Posterior cingulate gyrus (tissue), 11 donors: ENCODE results near the gene TGM4.
"Not testable (repeated sequence)": the region's sequence is repeated elsewhere in the genome, so short reads cannot be mapped to it uniquely, and the experiment has no call there.

ENCODE experiments used
- DNase-seq, 10 donors: peaks; one replicate each; pipeline versions ENCODE4 v3.0.0 to v3.0.0-alpha.2; 2020 to 2021; ENCODE audit warnings: mixed read lengths in 3 of 10
- intact Hi-C: fragments of 100-400 bp; cut with DNase I; formaldehyde crosslinking; loops from one replicate; pipeline ENCODE4 v1.15.1; 2023

TGM4 gene

DNA sequence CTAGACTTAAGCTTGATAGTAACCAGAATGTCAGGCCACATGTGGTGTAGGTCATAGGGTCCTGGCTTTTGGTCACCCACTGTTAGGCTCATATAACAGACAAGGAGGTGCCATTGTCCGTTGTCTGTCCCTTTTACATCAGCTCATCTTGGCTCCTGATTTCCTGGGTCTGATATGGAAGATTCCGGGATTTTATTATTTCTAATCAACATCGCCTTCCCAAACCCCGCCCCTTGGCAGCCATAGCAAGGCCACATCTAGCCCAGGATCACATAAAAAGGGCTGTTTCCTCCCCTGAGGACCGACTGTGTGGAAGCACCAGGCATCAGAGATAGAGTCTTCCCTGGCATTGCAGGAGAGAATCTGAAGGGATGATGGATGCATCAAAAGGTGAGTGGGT, at the start of gene TGM4:
TSS of gene TGM4 (plus strand) at position 301 of the 400 bp plus-strand sequence. CDS start at position 372, 71 bp downstream.
- intact Hi-C loops = no loop called here
- DNase-seq = no peak

DNA sequence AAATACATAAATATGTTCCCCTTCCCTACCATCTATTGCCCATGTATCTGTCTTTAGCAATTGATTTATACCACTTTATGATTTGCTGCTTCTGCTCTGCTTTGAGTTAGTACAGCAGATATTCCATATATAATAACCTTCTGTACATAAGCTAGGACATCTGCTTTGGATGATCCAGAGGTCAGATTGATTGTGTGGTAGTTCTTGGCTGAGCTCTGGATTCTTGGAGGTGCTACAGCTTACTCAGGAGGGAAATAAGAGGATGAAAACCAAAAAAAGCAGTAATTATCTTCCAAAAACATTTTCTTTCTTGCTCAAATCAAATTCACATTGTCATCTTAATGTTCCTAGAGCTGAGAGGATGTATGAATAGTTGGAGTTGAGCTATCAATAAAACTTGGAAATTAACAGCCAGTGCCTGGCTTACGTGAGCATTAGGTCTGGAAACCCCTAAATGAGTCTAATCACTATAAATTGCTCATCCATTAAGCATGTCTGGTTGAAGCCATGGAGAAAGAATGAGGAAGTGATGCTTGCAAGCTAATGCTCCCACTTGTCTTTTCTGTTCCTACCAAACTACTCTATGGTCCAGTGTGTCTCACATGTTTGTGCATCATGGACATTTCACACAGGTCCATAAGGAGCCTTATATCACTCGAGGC, 49.0 kb upstream of the TGM4 start:
- intact Hi-C loops = no loop called here
- DNase-seq = no peak

DNA sequence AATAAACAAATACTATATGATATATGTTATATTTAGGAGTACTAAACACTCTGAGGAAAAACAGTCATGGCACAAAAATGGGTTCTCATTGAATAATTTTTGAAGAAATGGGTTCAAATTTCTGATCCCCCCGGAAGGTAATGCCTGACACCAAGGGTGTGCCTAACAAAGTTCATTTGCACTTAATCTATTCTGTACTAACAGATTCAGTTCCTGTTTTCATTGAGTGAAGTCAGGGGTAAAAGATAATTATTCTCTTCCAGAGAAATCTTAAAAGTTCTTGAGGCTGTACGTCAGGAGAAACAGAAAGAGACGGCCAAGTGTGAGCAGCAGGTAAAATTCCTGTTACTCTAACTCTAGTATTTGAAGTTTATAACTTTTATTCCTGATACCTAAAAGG, 47.2 kb upstream of the TGM4 start:
- intact Hi-C loops = no loop called here
- no peak for DNase-seq

DNA sequence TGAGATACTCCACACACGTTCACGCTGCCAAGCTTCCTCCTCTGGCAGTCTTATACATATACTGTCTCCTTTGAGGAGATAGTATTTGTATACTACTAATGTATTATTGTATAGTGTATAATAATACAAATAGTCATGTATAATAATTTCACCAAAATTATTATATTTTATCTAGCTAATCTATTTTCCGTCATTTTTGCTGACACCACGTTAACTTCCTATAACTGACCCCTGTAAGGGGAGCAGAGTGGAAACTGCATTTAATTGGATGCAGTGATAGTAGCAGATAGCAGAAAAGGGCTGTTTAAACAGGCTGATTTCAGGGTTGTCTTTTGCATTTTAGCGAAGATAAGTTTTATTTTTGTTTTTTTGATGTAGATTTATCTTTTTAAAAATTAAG, 43.2 kb upstream of the TGM4 start:
- intact Hi-C loops = no loop called here
- no peak for DNase-seq

DNA sequence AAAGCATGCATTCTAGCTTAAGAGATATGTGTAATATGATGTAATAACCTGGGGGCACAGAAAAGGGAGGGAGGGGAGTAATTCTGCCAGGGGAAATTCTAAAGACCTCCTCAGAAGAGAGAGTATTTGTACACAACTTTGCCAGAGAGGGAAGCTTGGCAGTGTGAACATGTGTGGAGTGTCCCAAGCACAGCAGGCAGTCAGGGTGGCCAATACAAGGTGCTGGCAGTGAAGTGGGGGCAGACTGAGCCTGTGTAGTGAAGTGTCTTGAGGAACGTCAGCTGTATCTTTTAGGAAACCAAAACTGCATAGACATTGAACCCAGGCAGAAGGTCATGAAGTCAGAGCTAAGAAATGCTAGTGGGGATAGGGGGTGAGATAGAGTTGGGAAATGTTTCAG, 42.4 kb upstream of the TGM4 start:
- intact Hi-C loops = no loop called here

DNA sequence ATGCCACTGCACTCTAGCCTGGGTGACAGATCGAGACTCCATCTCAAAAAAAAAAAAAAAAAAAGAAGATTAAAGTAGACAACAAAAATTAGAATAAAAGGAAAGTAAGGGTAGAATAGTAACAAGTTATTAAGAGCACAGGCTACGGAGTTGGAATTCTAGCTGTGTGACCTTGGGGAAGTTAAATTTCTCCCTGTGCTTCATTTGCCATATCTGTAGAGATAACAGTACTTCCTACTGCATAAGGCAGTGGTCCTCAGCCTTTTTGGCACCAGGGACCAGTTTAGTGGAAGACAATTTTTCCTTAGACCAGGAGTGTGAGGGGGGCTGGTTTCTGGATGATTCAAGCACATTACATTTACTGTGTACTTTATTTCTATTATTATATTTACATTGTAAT, 41.4 kb upstream of the TGM4 start:
- no peak for DNase-seq
- intact Hi-C loops = no loop called here

More for the DNA sequence above, 42.4 kb upstream of the TGM4 start:
- DNase-seq = no peak

DNA sequence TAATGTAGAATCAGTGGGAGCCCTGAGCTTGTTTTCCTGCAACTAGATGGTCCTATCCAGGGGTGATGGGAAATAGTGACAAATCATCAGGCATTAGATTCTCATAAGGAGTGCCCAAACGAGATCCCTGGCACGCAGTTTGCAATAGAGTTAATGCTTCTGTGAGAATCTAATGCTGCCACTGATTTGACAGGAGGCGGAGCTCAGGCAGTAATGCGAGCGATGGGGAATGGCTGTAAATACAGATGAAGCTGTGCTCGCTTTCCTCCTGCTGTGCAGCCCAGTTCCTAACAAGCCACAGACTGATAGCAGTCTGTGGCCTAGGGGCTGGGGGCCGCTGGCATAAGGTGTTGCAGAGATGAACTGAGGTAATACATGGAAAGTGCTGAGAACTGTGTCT, 41.0 kb upstream of the TGM4 start:
- intact Hi-C loops = no loop called here
- DNase-seq = no peak

DNA sequence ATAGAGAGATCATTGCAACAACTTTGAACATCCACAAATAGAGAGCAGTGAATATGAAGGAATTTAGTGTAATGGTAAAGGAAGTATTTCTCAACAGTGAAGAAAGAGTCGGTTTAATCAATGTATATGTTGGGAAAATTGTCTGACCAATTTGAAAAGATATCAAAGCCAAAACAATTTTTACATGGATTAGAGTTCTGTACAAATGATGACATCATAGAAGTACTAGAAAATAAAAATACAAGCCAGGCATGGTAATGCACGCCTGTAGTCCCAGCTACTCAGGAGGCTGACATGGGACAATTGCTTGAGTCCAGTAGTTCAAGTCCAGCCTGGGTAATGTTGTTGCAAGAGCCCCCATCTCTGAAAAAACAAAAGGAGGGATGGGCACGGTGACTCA, 38.7 kb upstream of the TGM4 start:
- no peak for DNase-seq
- intact Hi-C loops = no loop called here

DNA sequence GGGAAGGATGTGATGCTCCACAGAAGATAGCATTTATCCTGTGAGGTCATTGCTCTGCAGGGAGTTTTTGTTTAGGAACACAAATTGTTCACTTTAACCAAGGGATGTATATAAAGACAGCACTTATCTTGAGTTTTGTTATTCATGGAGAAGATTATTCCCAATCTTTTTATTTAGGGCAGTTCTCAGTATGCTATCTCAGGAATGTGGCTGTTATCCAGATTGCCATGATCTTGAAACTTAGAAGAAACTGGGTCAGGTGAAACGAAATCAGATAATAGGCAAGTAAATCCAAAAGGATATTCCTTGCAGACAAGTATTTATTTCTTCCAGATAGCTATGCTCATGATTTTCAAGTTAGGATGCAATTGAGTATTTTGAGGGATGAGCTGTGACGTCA, 32.0 kb upstream of the TGM4 start:
- intact Hi-C loops = no loop called here
- DNase-seq = no peak

DNA sequence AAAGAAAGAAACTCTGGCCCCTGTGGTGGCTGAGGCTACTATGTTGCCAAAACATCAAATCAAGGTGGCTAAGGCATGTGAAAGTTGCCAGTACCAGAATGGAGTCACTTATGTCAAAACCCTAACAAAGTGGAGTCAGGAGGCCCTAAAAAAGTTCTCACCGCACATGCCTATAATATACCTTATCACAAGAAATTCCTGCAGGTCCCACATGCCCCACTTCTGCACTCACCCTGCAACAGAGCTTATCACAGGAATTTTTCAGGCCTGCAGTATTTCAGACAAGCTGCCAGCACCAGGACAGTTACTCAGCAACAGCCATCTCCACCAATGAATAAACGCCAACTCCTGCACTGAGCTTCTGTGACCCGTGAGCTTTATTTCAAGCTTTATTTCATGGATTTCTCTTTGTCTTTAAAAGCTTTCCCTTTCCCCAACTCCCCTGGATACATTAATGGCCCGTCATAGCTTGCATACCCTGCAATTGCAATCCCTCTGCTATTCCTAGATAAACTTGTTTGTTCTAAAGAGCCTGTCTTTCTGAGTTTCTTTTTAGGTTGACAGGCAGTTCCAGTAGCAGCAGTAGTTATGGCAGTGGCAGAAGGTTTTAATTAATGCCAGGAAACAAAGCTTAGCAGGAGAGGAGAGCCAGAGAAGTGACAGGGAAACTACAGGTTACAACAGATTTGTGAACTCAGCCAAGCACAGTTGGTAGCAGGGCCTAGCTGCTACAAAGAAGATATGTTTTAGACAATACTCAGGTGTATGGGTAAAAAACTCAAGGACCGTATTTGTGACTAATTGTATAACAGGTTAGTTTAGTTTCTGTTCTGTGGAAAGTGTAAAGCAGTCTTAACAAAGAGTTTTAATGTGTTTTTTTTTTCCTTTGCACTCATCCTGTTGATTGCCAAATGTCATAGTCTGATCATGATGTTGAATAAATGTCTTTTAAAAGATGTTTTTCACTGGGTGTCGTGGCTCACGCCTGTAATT, 28.6 kb upstream of the TGM4 start:
- DNase-seq = no peak
- intact Hi-C loops = no loop called here

DNA sequence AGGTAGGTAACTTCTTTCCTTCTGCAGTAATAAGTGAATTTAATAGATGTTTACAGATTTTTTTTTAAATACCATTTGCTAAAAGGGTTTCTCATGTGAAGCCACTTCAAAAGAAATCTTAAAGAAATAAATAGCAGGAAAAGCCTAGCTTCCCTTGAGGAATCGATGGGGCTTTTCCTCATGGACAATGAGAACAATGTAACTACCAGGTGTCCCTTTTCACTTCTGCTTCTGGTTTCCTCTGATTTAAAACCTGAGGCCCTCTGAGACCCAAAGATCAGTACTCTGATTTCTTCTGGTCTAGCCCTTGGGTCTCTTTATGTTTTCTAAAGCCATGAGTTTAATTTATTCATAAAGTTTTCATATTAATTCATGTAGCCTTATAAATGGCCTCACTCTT, 25.8 kb upstream of the TGM4 start:
- no peak for DNase-seq
- intact Hi-C loops = no loop called here

DNA sequence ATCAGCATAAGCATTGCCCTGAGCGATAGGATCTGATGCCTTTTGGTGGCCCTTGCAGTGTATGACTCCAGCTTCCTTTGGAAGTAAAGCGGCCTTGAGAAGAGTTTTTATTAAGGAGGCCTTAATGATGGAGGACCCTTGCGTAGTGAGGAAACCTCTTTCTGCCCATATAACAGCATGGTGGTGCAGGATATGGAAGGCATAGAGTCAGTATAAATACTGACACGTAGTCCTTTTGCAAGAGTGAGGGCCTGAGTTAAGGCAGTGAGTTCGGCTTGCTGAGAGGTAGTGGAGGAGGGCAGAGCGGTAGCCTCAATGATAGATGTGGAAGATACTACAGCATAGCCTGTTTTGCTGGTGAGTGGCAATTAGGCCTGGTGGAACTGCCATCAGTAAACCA, 17.7 kb upstream of the TGM4 start:
- DNase-seq, intact Hi-C loops: not testable (repeated sequence)

DNA sequence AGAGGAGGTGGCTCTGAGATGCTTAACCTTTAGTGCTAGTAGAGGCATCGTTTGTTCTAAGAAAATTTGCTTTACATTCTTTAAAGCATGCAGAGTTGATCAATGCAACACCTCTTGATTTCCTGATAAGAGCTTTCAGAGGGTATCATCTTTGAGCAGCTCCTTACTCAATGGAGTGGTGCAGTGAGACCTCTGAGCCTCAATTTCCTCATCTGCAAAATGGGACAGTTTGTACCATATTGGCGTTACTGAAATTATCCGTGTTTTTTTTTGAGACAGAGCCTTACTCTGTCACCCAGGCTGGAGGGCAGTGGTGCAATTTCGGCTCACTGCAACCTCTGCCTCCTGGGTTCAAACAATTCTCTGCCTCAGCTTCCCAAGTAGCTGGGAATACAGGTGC, 14.3 kb upstream of the TGM4 start:
- no peak for DNase-seq
- intact Hi-C loops = loop anchor here (2.0 to 10.0 kb wide), 3 partner anchors 98 to 525 kb away; partner anchors contain the start of genes EXOSC7, KIAA1143, KIF15 and TCAIM

DNA sequence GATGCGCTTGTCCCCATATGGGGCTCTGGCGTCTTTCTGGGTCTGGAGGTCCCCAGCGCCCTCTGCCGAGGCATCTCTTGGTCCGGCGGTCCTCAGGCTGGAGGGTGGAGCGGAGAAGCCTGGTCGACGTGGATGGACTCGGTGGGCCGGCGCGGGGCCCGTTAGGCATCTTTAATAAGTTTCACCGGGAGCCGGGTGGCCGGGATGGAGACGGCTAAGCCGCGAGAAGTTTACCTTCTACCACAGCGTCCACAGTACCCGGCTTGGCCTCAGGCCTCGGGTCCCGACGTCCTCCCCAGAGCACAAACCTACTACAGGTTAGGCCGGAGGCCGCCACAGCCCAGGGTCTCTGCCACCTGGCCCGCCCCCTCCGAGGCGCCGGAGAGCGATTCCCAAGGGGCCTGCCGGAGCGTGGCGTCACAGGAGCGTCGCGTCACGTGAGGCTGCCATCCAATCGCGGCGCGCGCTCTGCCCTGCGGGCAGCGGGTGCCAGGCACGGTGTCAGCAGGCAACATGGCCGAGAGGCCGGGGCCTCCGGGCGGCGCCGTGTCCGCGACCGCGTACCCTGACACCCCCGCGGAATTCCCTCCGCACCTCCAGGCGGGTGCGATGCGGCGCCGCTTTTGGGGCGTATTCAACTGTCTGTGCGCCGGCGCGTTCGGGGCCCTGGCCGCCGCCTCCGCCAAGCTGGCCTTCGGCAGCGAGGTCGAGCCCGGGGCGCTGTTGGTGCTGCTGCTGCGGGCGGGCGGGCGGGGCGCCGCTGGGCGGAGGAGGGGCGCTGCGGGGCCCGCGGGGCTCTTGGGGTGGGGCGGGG, 12.8 kb upstream of the TGM4 start, which contains the start of gene TMEM42:
TSS of gene TMEM42 (plus strand) at position 501 of the 814 bp plus-strand sequence. CDS start at position 514, 13 bp downstream.
- peak; percentile 84 to 99 (median 93) for DNase-seq
- intact Hi-C loops = loop anchor here (2.0 to 10.0 kb wide), 3 partner anchors 99 to 527 kb away; partner anchors contain the start of genes EXOSC7, KIAA1143, KIF15 and TCAIM

DNA sequence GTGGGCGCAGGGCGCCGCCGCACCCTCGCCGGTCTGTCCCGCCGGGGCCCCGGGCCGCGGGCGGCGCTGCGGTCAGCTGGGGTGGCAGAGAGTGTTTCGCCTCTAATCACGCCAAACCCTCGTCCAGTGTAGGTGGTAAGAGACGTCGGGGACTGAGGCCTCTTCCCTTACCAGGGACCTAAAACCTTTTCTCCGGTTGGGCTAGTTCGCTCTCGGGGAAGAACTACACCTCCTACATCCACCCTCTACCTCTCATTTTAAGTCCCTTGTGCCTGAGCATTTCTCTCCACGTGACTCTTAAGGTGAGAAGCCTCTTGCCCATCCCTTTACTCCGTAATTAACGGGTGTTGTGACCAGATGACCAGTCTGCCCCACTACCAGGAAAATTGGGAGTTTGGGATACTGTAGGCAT, 12.2 kb upstream of the TGM4 start:
- intact Hi-C loops = loop anchor here (5.0 to 10.0 kb wide), 2 partner anchors 100 to 527 kb away; partner anchors contain the start of genes KIAA1143, KIF15 and TCAIM
- DNase-seq = peak in 1 of 10 donors; percentile 13

DNA sequence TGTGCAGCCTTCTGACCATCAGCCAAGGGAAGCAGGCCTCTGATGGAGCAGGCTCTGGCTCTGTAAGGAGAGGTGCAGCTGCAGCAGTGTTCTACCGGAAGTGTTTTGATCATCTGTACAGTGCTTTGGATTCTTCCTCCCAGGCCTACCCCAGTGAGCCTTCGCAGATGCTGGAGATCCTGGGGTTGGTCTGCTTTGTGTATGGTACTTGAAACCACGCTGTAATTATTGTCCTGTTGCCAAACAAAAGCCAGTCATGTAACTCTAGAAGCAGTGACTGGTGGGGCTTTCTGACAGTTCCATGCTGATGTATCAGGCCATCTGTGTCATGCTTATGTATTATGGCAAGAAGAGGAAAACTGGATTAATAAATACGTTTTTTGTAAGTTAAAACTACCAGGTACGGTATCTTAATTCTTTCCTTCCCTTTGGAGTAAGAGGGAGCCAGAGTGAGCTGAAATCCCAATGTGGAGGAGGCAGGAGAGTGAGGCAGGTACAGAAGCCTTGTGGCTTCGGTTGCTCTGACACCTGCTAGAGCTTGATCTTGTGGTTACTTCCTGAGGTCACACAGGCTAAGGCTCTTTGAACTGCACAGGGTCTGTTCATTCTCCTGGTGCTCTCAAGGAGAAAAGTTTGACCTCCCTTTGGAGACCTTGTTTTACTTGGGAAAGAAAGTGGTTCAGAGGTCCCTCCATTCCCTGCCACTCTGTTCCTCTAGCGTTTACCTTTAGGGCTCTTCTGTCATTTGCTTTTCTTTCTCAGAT, 9.0 kb upstream of the TGM4 start:
- no peak for DNase-seq
- intact Hi-C loops = loop anchor here (10.0 kb wide), 1 partner anchor 531 kb away; the partner anchor contains the start of gene TCAIM

DNA sequence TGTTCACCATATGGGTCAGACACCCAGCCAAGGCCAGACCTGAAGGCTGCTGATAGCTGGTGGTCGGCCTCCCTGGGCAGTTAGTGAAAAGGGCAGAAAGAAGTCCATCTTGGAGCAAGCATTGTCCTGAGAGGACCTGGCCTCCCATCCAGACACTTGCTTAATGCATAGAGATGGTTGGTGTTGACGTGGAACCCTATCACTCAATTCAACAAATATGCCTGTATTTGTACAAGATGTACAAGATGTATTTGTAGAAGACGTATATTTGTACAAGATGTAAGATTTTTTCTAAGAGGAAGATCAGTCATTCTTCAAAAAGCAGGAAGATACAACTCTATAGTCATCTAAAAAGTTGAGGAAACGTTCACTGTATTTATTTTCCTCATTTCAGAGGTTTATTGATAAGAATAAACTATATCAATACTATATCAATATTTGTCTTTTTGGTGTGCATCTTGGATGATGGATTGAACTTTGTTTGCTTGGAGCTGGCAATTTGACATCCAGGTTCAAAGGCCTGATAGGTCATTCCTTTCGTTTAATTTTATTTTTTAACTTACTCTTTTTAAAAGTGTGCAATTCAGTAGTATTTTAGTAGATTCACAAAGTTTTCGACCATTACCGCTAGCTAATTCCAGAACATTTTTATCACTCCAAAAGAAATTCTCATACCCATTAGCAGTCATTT, 6.8 kb upstream of the TGM4 start:
- intact Hi-C loops = loop anchor here (10.0 kb wide), 1 partner anchor 533 kb away; the partner anchor contains the start of gene TCAIM
- no peak for DNase-seq

DNA sequence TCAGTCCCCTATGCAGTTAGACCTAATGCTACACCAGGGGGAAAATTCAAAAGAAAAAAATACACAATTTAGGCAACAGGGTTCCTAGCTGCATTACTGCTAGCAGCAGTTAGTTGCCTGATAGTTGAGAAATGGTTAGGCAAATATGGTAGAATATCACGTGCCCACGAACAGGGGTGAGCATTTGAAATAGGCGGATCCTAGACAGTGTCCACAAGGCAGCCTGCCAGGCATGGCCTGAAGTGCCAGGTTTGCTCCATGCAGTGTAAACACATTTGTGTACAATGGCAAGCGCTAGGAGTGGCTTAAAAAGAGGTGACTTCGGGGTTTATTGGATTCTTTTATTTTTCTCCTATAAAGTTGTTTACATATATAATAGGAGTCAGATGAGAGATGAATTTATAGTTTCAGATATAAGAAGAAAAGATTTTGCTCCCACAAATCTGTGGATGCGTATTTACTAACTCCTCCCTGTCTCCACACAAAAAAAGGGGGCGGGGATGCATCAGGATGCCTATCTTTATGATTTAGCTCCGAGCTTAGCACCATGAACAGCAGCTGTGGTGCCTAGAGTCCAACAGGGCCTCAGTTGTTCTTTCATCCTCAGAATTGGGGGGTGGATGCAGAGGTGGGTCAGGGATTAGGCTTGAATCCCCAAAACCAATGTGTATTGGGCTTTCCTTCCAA, 3.9 kb upstream of the TGM4 start:
- intact Hi-C loops = no loop called here

More for the DNA sequence above, 3.9 kb upstream of the TGM4 start:
- DNase-seq = no peak
